B cell (primary cell): ENCODE data around the gene ZDHHC14. TPM values are rescaled to one million over a fixed set of nuclear protein-coding genes. Genes with fewer than 3 reads are reported as not detected.

Experiments used
- ATAC-seq: fragments of 200-7000 bp; cut with Tn5 transposase; one replicate; pipeline ENCODE4 v1.10.0; 2021; ENCODE audit warnings: low read depth, mild to moderate bottlenecking, moderate number of reproducible peaks, moderate library complexity
- CTCF ChIA-PET: fragments of 350-600 bp; sonication (Branson Sonifier 250); formaldehyde crosslinking; loops from one replicate; lab custom pipeline; 2021; ENCODE audit warnings: antibody characterized with exemption, inconsistent platforms; lab: Charles Lee
- POLR2A ChIA-PET: fragments of 350-600 bp; sonication (Branson Sonifier 250); formaldehyde crosslinking; loops from one replicate; lab custom pipeline; 2021; ENCODE audit warnings: antibody characterized with exemption; lab: Charles Lee
- DNase-seq: peaks from one replicate; pipeline ENCODE4 v3.0.0; 2013
- H2AFZ ChIP-seq: 2 replicates; pipeline ENCODE4 v1.6.1; 2012; ENCODE audit warnings: mild to moderate bottlenecking, low read depth, low read length; ENCODE audit not compliant: insufficient read depth, poor library complexity, severe bottlenecking
- H3K27ac ChIP-seq, 2 donors: 1 replicate in 1 of 2; 2 replicates in 1 of 2; pipeline ENCODE4 v1.5.1; 2012 to 2013; ENCODE audit warnings: low read length in 2 of 2, mild to moderate bottlenecking in 2 of 2, moderate library complexity in 1 of 2
- H3K27me3 ChIP-seq, 4 experiments: fragments of 200-600 bp in 1 of 4; sonication (generic) in 1 of 4; replicated peaks in 1 of 4; 1 replicate in 2 of 4; 2 replicates in 2 of 4; pipeline versions ENCODE4 v1.6.1 to v1.7.0; 2013 to 2016; ENCODE audit warnings: low read length in 3 of 4, mild to moderate bottlenecking in 2 of 4, mixed read lengths in 1 of 4, moderate library complexity in 1 of 4; ENCODE audit not compliant: insufficient read depth in 4 of 4, control insufficient read depth in 3 of 4; ENCODE audit errors: control extremely low read depth in 1 of 4
- H3K36me3 ChIP-seq, 2 experiments: replicated peaks in 1 of 2; 1 replicate in 1 of 2; 2 replicates in 1 of 2; pipeline versions ENCODE4 v1.6.1 to v1.7.1; 2013; ENCODE audit warnings: low read length in 1 of 2; ENCODE audit not compliant: insufficient read depth in 2 of 2, control insufficient read depth in 1 of 2; ENCODE audit errors: control extremely low read depth in 1 of 2, extremely low read depth in 1 of 2
- H3K4me1 ChIP-seq, 2 donors: fragments of 200-600 bp in 1 of 2; sonication (generic) in 1 of 2; 1 replicate in 1 of 2; 2 replicates in 1 of 2; pipeline versions ENCODE4 v1.5.1 to v1.6.1; 2013 to 2017; ENCODE audit warnings: low read length in 2 of 2; ENCODE audit not compliant: control insufficient read depth in 2 of 2, insufficient read depth in 2 of 2
- H3K4me2 ChIP-seq: replicated peaks from 2 replicates; pipeline ENCODE3; 2012; ENCODE audit warnings: mild to moderate bottlenecking, low read depth, low read length; ENCODE audit not compliant: poor library complexity, severe bottlenecking
- H3K4me3 ChIP-seq, 5 experiments: fragments of 200-600 bp in 1 of 5; sonication (generic) in 1 of 5; 1 replicate in 3 of 5; 2 replicates in 2 of 5; pipeline versions ENCODE4 v1.5.1 to v1.7.0; 2011 to 2016; ENCODE audit warnings: low read length in 4 of 5, mild to moderate bottlenecking in 4 of 5, low read depth in 2 of 5, control low read depth in 1 of 5, moderate library complexity in 1 of 5; ENCODE audit not compliant: insufficient read depth in 1 of 5; ENCODE audit errors: control extremely low read depth in 1 of 5, extremely low read depth in 1 of 5
- H3K79me2 ChIP-seq: fragments of 200-600 bp; sonication (generic); one replicate; pipeline ENCODE4 v1.6.0; 2016; ENCODE audit warnings: low read length; ENCODE audit not compliant: control insufficient read depth, insufficient read depth
- H3K9ac ChIP-seq: fragments of 200-600 bp; sonication (generic); 2 replicates; pipeline ENCODE4 v1.6.1; 2017; ENCODE audit warnings: mild to moderate bottlenecking, low read length, moderate library complexity
- H3K9me3 ChIP-seq, 3 donors: one replicate each; pipeline versions ENCODE4 v1.6.1 to v1.7.1; 2013; ENCODE audit warnings: low read length in 2 of 3; ENCODE audit not compliant: control insufficient read depth in 2 of 3, insufficient read depth in 1 of 3; ENCODE audit errors: control extremely low read depth in 1 of 3
- H4K20me1 ChIP-seq: 2 replicates; pipeline ENCODE4 v1.6.0; 2012; ENCODE audit warnings: mild to moderate bottlenecking, low read length; ENCODE audit not compliant: insufficient read depth, control insufficient read depth, poor library complexity, severe bottlenecking
- H3K27ac Mint-ChIP-seq: one replicate; pipeline ENCODE4 v1.8.0; 2021; ENCODE audit warnings: mixed read lengths
- H3K27me3 Mint-ChIP-seq: one replicate; pipeline ENCODE4 v1.8.0; 2021; ENCODE audit warnings: mixed read lengths
- H3K4me1 Mint-ChIP-seq: one replicate; pipeline ENCODE4 v1.8.0; 2021; ENCODE audit warnings: mixed read lengths
- H3K4me3 Mint-ChIP-seq: one replicate; pipeline ENCODE4 v1.8.0; 2021; ENCODE audit warnings: mixed read lengths
- H3K9me3 Mint-ChIP-seq: one replicate; pipeline ENCODE4 v1.8.0; 2022; ENCODE audit warnings: mixed read lengths; ENCODE audit not compliant: insufficient read depth
- CTCF ChIP-seq: fragments of 200-600 bp; IDR thresholded peaks from one replicate; pipeline ENCODE4 v1.8.0; 2022; ENCODE audit warnings: antibody characterized with exemption, mild to moderate bottlenecking
- EZH2 ChIP-seq: IDR thresholded peaks from 2 replicates; pipeline ENCODE4 v1.6.1; 2012; ENCODE audit warnings: borderline replicate concordance, low read depth, mild to moderate bottlenecking, moderate library complexity, low read length; ENCODE audit not compliant: insufficient read depth, poor library complexity, severe bottlenecking
- WGBS: methylation state at CpG from one replicate; pipeline ENCODE4 v1.1.5; 2013; ENCODE audit warnings: missing lambda C conversion rate; ENCODE audit not compliant: insufficient coverage; 5-methylcytosine and 5-hydroxymethylcytosine counted together
- intact Hi-C: fragments of 100-400 bp; cut with micrococcal nuclease; formaldehyde crosslinking; loops from one replicate; pipeline ENCODE4 v1.10.0; 2022
- polyA plus RNA-seq: library from polyadenylated mRNA; depleted of rRNA; stranded (reverse); fragments of >200 nt; gene quantifications from 2 replicates; pipeline ENCODE4 v1.2.3, GENCODE V29; 2012
- total RNA-seq, 2 donors: library from RNA; stranded (reverse); fragments of 120-200 nt in 1 of 2; gene quantifications; 1 replicate in 1 of 2; 2 replicates in 1 of 2; pipeline versions ENCODE4 v1.2.3 to v1.2.4, GENCODE V29; 2013 to 2022

Gene ZDHHC14
- total and polyA plus RNA-seq, 2 donors (not counting 1 experiment from before 2014, with no cell fraction given): 8.8 to 50.4 TPM

- H3K4me2 ChIP-seq: no peak overlapping the region
- no peak overlapping the region for H3K9ac ChIP-seq
- H4K20me1 ChIP-seq: no peaks in the 10 kb centered on the region
- H3K79me2 ChIP-seq: peaks cover 8% of the 10 kb centered on the region
- no peak overlapping the region for H3K27ac ChIP-seq
- H3K27me3 Mint-ChIP-seq: no peaks in the 10 kb centered on the region
- H3K9me3 ChIP-seq: no peaks in the 10 kb centered on the region
- ATAC-seq: no peak
- H3K4me1 Mint-ChIP-seq: peaks cover 46% of the 10 kb centered on the region
- no CpG with 5 or more reads among the region's 10 CpGs for WGBS
- intact Hi-C loops: no loop called here
- DNase-seq: no peak
- no peaks in the 10 kb centered on the region for H3K27me3 ChIP-seq
- H3K36me3 ChIP-seq: no peaks in the 10 kb centered on the region
- H3K9me3 Mint-ChIP-seq: no peaks in the 10 kb centered on the region
- CTCF ChIA-PET: no interaction called here
- H2AFZ ChIP-seq: no peak overlapping the region
- POLR2A ChIA-PET: no interaction called here
- H3K4me3 ChIP-seq: no peak overlapping the region
- no peak overlapping the region for H3K27ac Mint-ChIP-seq
- no peak overlapping the region for H3K4me3 Mint-ChIP-seq
- TF ChIP-seq EZH2: no peak
- TF ChIP-seq CTCF: no peak
- H3K4me1 ChIP-seq: peaks cover 25 to 59% of the 10 kb centered on the region in 2 donors
Measured at GRCh38 chr6:157484181-157484580, 103.2 kb downstream of the ZDHHC14 start.

- peak overlapping the region; percentile 31 to 56 for H3K27ac ChIP-seq
- Mint-ChIP-seq H3K27ac (peak overlapping the region; percentile 75), H3K4me1 (peaks cover 42% of the 10 kb centered on the region), H3K4me3 (peak overlapping the region; percentile 66), H3K9me3 (no peaks in the 10 kb centered on the region), H3K27me3 (peaks cover 5% of the 10 kb centered on the region)
- no peaks in the 10 kb centered on the region for H3K36me3 ChIP-seq
- DNase-seq (peak; percentile 51), ATAC-seq (peak; percentile 73)
- no peak overlapping the region for H3K4me3 ChIP-seq
- H3K9ac ChIP-seq: no peak overlapping the region
- no peaks in the 10 kb centered on the region for H4K20me1 ChIP-seq
- POLR2A ChIA-PET: interaction anchor here (1.4 kb wide), 1 partner anchor 21 kb away, joined by 7 read pairs; no protein-coding TSS in a partner anchor
- H3K4me1 ChIP-seq: peaks cover 34 to 65% of the 10 kb centered on the region in 2 donors
- TF ChIP-seq EZH2: no peak
- TF ChIP-seq CTCF: no peak
- peaks cover 24% of the 10 kb centered on the region for H3K79me2 ChIP-seq
- H3K9me3 ChIP-seq: no peaks in the 10 kb centered on the region
- peak overlapping the region; percentile 53 for H3K4me2 ChIP-seq
- peak overlapping the region; percentile 62 for H2AFZ ChIP-seq
- CTCF ChIA-PET: interaction anchor here (1.2 to 1.3 kb wide), 2 partner anchors 8 to 110 kb away, joined by 3 to 4 read pairs; no protein-coding TSS in a partner anchor
- no peaks in the 10 kb centered on the region for H3K27me3 ChIP-seq
- WGBS: 3% methylated on average over 5 of the region's 5 CpGs
- intact Hi-C loops: no loop called here
Measured at GRCh38 chr6:157486572-157486971, 105.6 kb downstream of the ZDHHC14 start.
